Activated CD8-positive, alpha-beta T cell treated with anti-CD3 and anti-CD28 coated beads for 36 hours (primary cell): ENCODE measurements around the gene SAP30BP. TPM values are rescaled to one million over a fixed set of nuclear protein-coding genes. Genes with fewer than 3 reads are reported as not detected.

Source experiments
- ATAC-seq: fragments of 200-7000 bp; cut with Tn5 transposase; one replicate; pipeline ENCODE4 v1.10.0; 2021; ENCODE audit warnings: mild to moderate bottlenecking, moderate library complexity
- CTCF ChIA-PET: fragments of 350-600 bp; sonication (Branson Sonifier 250); formaldehyde crosslinking; loops from one replicate; lab custom pipeline; 2021; ENCODE audit warnings: antibody characterized with exemption; lab: Charles Lee
- POLR2A ChIA-PET: fragments of 350-600 bp; sonication (Branson Sonifier 250); formaldehyde crosslinking; loops from one replicate; lab custom pipeline; 2021; ENCODE audit warnings: antibody characterized with exemption; lab: Charles Lee
- DNase-seq: peaks from one replicate; pipeline ENCODE4 v3.0.0-alpha.2; 2020
- H3K27ac Mint-ChIP-seq: one replicate; pipeline ENCODE4 v1.8.0; 2021; ENCODE audit warnings: mild to moderate bottlenecking, mixed read lengths
- H3K27me3 Mint-ChIP-seq: one replicate; pipeline ENCODE4 v1.8.0; 2021; ENCODE audit warnings: mixed read lengths
- H3K36me3 Mint-ChIP-seq: one replicate; pipeline ENCODE4 v1.8.0; 2021; ENCODE audit warnings: low read depth, mixed read lengths
- H3K4me1 Mint-ChIP-seq: one replicate; pipeline ENCODE4 v1.8.0; 2021; ENCODE audit warnings: low read depth, mixed read lengths
- H3K4me3 Mint-ChIP-seq: one replicate; pipeline ENCODE4 v1.8.0; 2021; ENCODE audit warnings: mild to moderate bottlenecking, moderate library complexity, mixed read lengths
- H3K9me3 Mint-ChIP-seq: one replicate; pipeline ENCODE4 v1.8.0; 2021; ENCODE audit warnings: mixed read lengths
- CTCF ChIP-seq: fragments of 200-600 bp; IDR thresholded peaks from one replicate; pipeline ENCODE4 v1.8.0; 2022; ENCODE audit warnings: antibody characterized with exemption, mild to moderate bottlenecking
- intact Hi-C: fragments of 100-400 bp; cut with micrococcal nuclease; formaldehyde crosslinking; loops from one replicate; pipeline ENCODE4 v1.10.0; 2022
- total RNA-seq, 2 experiments: library from RNA; stranded (reverse); gene quantifications; one replicate each; pipeline ENCODE4 v1.2.3, GENCODE V29; 2021

Gene SAP30BP
- total RNA-seq, 2 experiments from 2014 or later: 73.0 to 75.8 TPM

- TF ChIP-seq CTCF: no peak
- POLR2A ChIA-PET: interaction anchor here (1.0 to 1.9 kb wide), 2 partner anchors 9 to 32 kb away, joined by 4 to 7 read pairs; partner anchors contain the start of gene SMIM5
- peaks cover 4% of the 10 kb centered on the region for H3K4me1 Mint-ChIP-seq
- no peaks in the 10 kb centered on the region for H3K36me3 Mint-ChIP-seq
- intact Hi-C loops: no loop called here
- no peaks in the 10 kb centered on the region for H3K27me3 Mint-ChIP-seq
- H3K27ac Mint-ChIP-seq: no peak overlapping the region
- DNase-seq (no peak), ATAC-seq (no peak)
- no peak overlapping the region for H3K4me3 Mint-ChIP-seq
- CTCF ChIA-PET: interaction anchor here (2.9 to 6.8 kb wide), 2 partner anchors 9 to 107 kb away, joined by 23 to 46 read pairs; partner anchors contain the start of gene SMIM5
- H3K9me3 Mint-ChIP-seq: no peaks in the 10 kb centered on the region
Measured at GRCh38 chr17:75642182-75642783, 24.9 kb upstream of the SAP30BP start.

GRCh38 chr17:75642784-75643642 lies 24.1 kb upstream of the SAP30BP start:
- intact Hi-C loops: no loop called here
- no peak for DNase-seq
- TF ChIP-seq CTCF: no peak
- no peaks in the 10 kb centered on the region for H3K36me3 Mint-ChIP-seq
- no peaks in the 10 kb centered on the region for H3K27me3 Mint-ChIP-seq
- POLR2A ChIA-PET: interaction anchor here (0.6 to 1.9 kb wide), 4 partner anchors 10 to 41 kb away, joined by 3 to 7 read pairs (median 4); partner anchors contain the start of gene SMIM5
- H3K4me3 Mint-ChIP-seq: no peak overlapping the region
- CTCF ChIA-PET: interaction anchor here (2.9 to 6.8 kb wide), 2 partner anchors 10 to 106 kb away, joined by 23 to 46 read pairs; partner anchors contain the start of gene SMIM5
- no peaks in the 10 kb centered on the region for H3K9me3 Mint-ChIP-seq
- no peak for ATAC-seq
- peaks cover 4% of the 10 kb centered on the region for H3K4me1 Mint-ChIP-seq
- H3K27ac Mint-ChIP-seq: no peak overlapping the region

- no peaks in the 10 kb centered on the region for H3K36me3 Mint-ChIP-seq
- H3K27ac Mint-ChIP-seq: no peak overlapping the region
- POLR2A ChIA-PET: interaction anchor here (0.6 kb wide), 1 partner anchor 41 kb away, joined by 3 read pairs; no protein-coding TSS in a partner anchor
- intact Hi-C loops: no loop called here
- H3K4me3 Mint-ChIP-seq: no peak overlapping the region
- no peaks in the 10 kb centered on the region for H3K9me3 Mint-ChIP-seq
- CTCF ChIA-PET: interaction anchor here (0.6 to 6.8 kb wide), 5 partner anchors 10 to 110 kb away, joined by 3 to 52 read pairs (median 23); partner anchors contain the start of gene SMIM5
- no peaks in the 10 kb centered on the region for H3K27me3 Mint-ChIP-seq
- no peak for ATAC-seq
- peaks cover 4% of the 10 kb centered on the region for H3K4me1 Mint-ChIP-seq
- no peak for DNase-seq
- no peak for TF ChIP-seq CTCF
Measured at GRCh38 chr17:75643643-75644017, 23.5 kb upstream of the SAP30BP start.

DNA sequence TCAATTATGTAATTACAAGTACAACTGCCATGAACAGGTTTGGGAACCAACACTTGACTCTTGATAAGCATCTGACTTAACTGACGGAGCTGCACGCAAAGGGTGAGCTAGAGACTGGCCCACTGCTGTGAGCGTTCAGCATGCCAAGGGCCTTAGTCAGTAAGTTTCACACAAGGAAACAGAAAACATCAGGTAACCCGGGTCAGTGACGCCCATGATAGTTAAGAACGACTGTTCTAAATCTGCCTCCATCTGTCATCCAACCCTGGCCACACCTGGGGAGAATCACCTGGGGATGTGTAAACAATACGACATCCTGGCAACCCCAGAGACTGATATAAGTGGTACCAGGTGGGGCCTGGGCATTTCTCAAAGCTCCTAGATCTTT lies 21.6 kb upstream of the SAP30BP start:
- no peak overlapping the region for H3K27ac Mint-ChIP-seq
- H3K9me3 Mint-ChIP-seq: no peaks in the 10 kb centered on the region
- peaks cover 4% of the 10 kb centered on the region for H3K4me1 Mint-ChIP-seq
- ATAC-seq (no peak), DNase-seq (no peak)
- CTCF ChIA-PET: interaction anchor here (0.6 to 6.8 kb wide), 11 partner anchors 8 to 182 kb away, joined by 3 to 52 read pairs (median 4); partner anchors contain the start of gene SMIM5
- POLR2A ChIA-PET: interaction anchor here (1.2 kb wide), 2 partner anchors 11 to 128 kb away, joined by 3 read pairs; no protein-coding TSS in a partner anchor
- intact Hi-C loops: no loop called here
- H3K36me3 Mint-ChIP-seq: peaks cover 10% of the 10 kb centered on the region
- no peaks in the 10 kb centered on the region for H3K27me3 Mint-ChIP-seq
- H3K4me3 Mint-ChIP-seq: no peak overlapping the region
- TF ChIP-seq CTCF: no peak
